GM19468 (cell line): ENCODE results near the gene TMEM120A.
"Not testable (repeated sequence)": the region's sequence is repeated elsewhere in the genome, so short reads cannot be mapped to it uniquely, and the experiment has no call there.

Experiments used
- ATAC-seq: cut with Tn5 transposase; IDR thresholded peaks from one replicate; pipeline ENCODE4 v1.9.1; 2021; ENCODE audit warnings: mild to moderate bottlenecking, moderate library complexity, moderate number of reproducible peaks; ENCODE audit not compliant: unreplicated experiment; ENCODE audit errors: extremely low read depth

Gene TMEM120A

GRCh38 chr7:75994388-75995051 lies at the start of gene TMEM120A:
Gene TMEM120A (minus strand): TSS chr7:75994595. CDS start chr7:75994570, 25 bp downstream.
- ATAC-seq: peak; percentile 78

- no peak for ATAC-seq
Observed at GRCh38 chr7:76040126-76040525, 45.7 kb upstream of the TMEM120A start.

- ATAC-seq: no peak
Observed at GRCh38 chr7:76037310-76037709, 42.9 kb upstream of the TMEM120A start.

GRCh38 chr7:76031964-76032363 lies 37.6 kb upstream of the TMEM120A start:
- ATAC-seq: no peak

- ATAC-seq: not testable (repeated sequence)
Observed at GRCh38 chr7:76029682-76030081, 35.3 kb upstream of the TMEM120A start.

- ATAC-seq: no peak
Observed at GRCh38 chr7:76023002-76023401, 28.6 kb upstream of the TMEM120A start.

GRCh38 chr7:76022026-76022780 lies 27.8 kb upstream of the TMEM120A start:
- ATAC-seq: no peak

- ATAC-seq: no peak
Observed at GRCh38 chr7:76020031-76020714, 25.8 kb upstream of the TMEM120A start.

- not testable (repeated sequence) for ATAC-seq
Observed at GRCh38 chr7:76018520-76018919, 24.1 kb upstream of the TMEM120A start.

GRCh38 chr7:76016191-76016947 lies 22.0 kb upstream of the TMEM120A start:
- no peak for ATAC-seq

GRCh38 chr7:76011442-76011861 lies 17.1 kb upstream of the TMEM120A start:
- no peak for ATAC-seq

GRCh38 chr7:76009672-76010600 lies 15.5 kb upstream of the TMEM120A start:
- no peak for ATAC-seq

GRCh38 chr7:76008156-76008687 lies 13.8 kb upstream of the TMEM120A start:
- ATAC-seq: no peak

GRCh38 chr7:76005004-76005403 lies 10.6 kb upstream of the TMEM120A start:
- not testable (repeated sequence) for ATAC-seq

GRCh38 chr7:76003351-76003750 lies 9.0 kb upstream of the TMEM120A start:
- ATAC-seq: no peak

GRCh38 chr7:76002822-76003221 lies 8.4 kb upstream of the TMEM120A start:
- no peak for ATAC-seq

- no peak for ATAC-seq
Observed at GRCh38 chr7:76002139-76002538, 7.7 kb upstream of the TMEM120A start.

- ATAC-seq: no peak
Observed at GRCh38 chr7:76000566-76000965, 6.2 kb upstream of the TMEM120A start.

GRCh38 chr7:75998038-75998437 lies 3.6 kb upstream of the TMEM120A start:
- no peak for ATAC-seq
